Coronary artery (tissue), 2 donors: ENCODE results near the gene RNU5D-1.

Experiments
- DNase-seq: peaks from one replicate; pipeline ENCODE4 v3.0.0-alpha.2; 2017; ENCODE audit warnings: low spot score
- H3K27ac ChIP-seq, 2 donors: fragments of 200-600 bp; sonication (generic); one replicate each; pipeline ENCODE4 v1.5.1; 2016 to 2019
- H3K4me3 ChIP-seq: fragments of 200-600 bp; sonication (generic); 2 replicates; pipeline ENCODE4 v1.5.1; 2016; ENCODE audit warnings: mild to moderate bottlenecking, moderate library complexity
- CTCF ChIP-seq: fragments of 200-600 bp; sonication (generic); IDR thresholded peaks from one replicate; pipeline ENCODE4 v1.5.1; 2019; ENCODE audit warnings: antibody characterized with exemption

Gene RNU5D-1

GRCh38 chr1:44730741-44731512 lies at the start of gene RNU5D-1:
Gene RNU5D-1, minus strand, starts transcription at chr1:44731170.
- H3K4me3 ChIP-seq = peak within 1 kb of the TSS; percentile 58
- peak; percentile 76 for TF ChIP-seq CTCF
- peak within 1 kb of the TSS; percentile 77 to 90 for H3K27ac ChIP-seq
- peak; percentile 93 for DNase-seq

- TF ChIP-seq CTCF = no peak
- H3K27ac ChIP-seq = no peak overlapping the region
- DNase-seq = no peak
- no peak overlapping the region for H3K4me3 ChIP-seq
Observed at GRCh38 chr1:44780583-44781121, 49.7 kb upstream of the RNU5D-1 start.

- DNase-seq = no peak
- Histone ChIP-seq H3K4me3 (no peak overlapping the region), H3K27ac (no peak overlapping the region)
- TF ChIP-seq CTCF = no peak
Observed at GRCh38 chr1:44778705-44779576, 48.0 kb upstream of the RNU5D-1 start.

GRCh38 chr1:44777969-44778635 lies 47.1 kb upstream of the RNU5D-1 start:
- no peak for TF ChIP-seq CTCF
- Histone ChIP-seq H3K4me3 (no peak overlapping the region), H3K27ac (no peak overlapping the region)
- no peak for DNase-seq

GRCh38 chr1:44777547-44777946 lies 46.6 kb upstream of the RNU5D-1 start:
- DNase-seq = no peak
- H3K4me3 ChIP-seq = peak overlapping the region; percentile 93
- no peak overlapping the region for H3K27ac ChIP-seq
- no peak for TF ChIP-seq CTCF

- no peak for DNase-seq
- H3K4me3 ChIP-seq = peak overlapping the region; percentile 93
- H3K27ac ChIP-seq = peak overlapping the region; percentile 95 to 99
- no peak for TF ChIP-seq CTCF
Observed at GRCh38 chr1:44776730-44777068, 45.7 kb upstream of the RNU5D-1 start.
